ENCODE measurements around the gene TRIM2. TPM values are rescaled to one million over a fixed set of nuclear protein-coding genes. Genes with fewer than 3 reads are reported as not detected.

The TRIM2 gene
- total and polyA plus RNA-seq, 12 donors: 6.2 to 130 (median 47.8) TPM

GRCh38 chr4:153220682-153221395 lies 16.6 kb downstream of the TRIM2 start:
- DNase-seq: no peak
- no peak for TF ChIP-seq POLR2A (IDR thresholded peaks at IDR 0.05)
- no peak for TF ChIP-seq CTCF (IDR thresholded peaks at IDR 0.05)
- Histone ChIP-seq H3K9me3 (replicated peaks in 1 of 3) (no peaks in the 10 kb centered on the region), H3K4me3 (no peak overlapping the region), H3K27me3 (no peaks in the 10 kb centered on the region), H3K4me1 (replicated peaks in 1 of 2) (peaks cover 0 to 27% of the 10 kb centered on the region in 2 donors), H3K27ac (no peak overlapping the region), H3K36me3 (replicated peaks in 1 of 2) (no peaks in the 10 kb centered on the region)
- intact Hi-C loops (cut with DNase I): no loop called here
- WGBS, 4 donors: 90 to 93% (median 91%) methylated on average over 5 of the region's 5 CpGs

- no peaks in the 10 kb centered on the region for H3K36me3 ChIP-seq (replicated peaks in 1 of 2)
- intact Hi-C loops (cut with DNase I): no loop called here
- 13 to 15% (median 13%) methylated on average over 30 of the region's 30 CpGs for WGBS, 4 donors
- TF ChIP-seq POLR2A (IDR thresholded peaks at IDR 0.05) (peak in 1 of 2 donors; percentile 69), CTCF (IDR thresholded peaks at IDR 0.05) (no peak)
- H3K9me3 ChIP-seq (replicated peaks in 1 of 3): no peaks in the 10 kb centered on the region
- peaks cover 0 to 29% of the 10 kb centered on the region in 2 donors for H3K4me1 ChIP-seq (replicated peaks in 1 of 2)
- H3K27me3 ChIP-seq: no peaks in the 10 kb centered on the region
- H3K27ac ChIP-seq: peak overlapping the region; percentile 73 to 97 (median 89)
- peak; percentile 65 to 84 (median 77) for DNase-seq
- H3K4me3 ChIP-seq: peak overlapping the region; percentile 0 to 79 (median 40)
Observed at GRCh38 chr4:153221783-153222706, 17.8 kb downstream of the TRIM2 start.

- Histone ChIP-seq H3K4me1 (replicated peaks in 1 of 2) (peaks cover 0 to 32% of the 10 kb centered on the region in 2 donors), H3K27me3 (no peaks in the 10 kb centered on the region), H3K4me3 (peak overlapping the region; percentile 0 to 79 (median 40)), H3K36me3 (replicated peaks in 1 of 2) (no peaks in the 10 kb centered on the region), H3K27ac (peak overlapping the region; percentile 73 to 97 (median 89)), H3K9me3 (replicated peaks in 1 of 3) (no peaks in the 10 kb centered on the region)
- 0 to 1% (median 1%) methylated on average over 12 to 61 of the region's 61 CpGs for WGBS, 4 donors
- intact Hi-C loops (cut with DNase I): no loop called here
- DNase-seq: peak; percentile 42 to 79 (median 67)
- TF ChIP-seq CTCF (IDR thresholded peaks at IDR 0.05): no peak
- TF ChIP-seq POLR2A (IDR thresholded peaks at IDR 0.05): peak in 1 of 2 donors; percentile 58
Observed at GRCh38 chr4:153222707-153223426, 18.6 kb downstream of the TRIM2 start.

GRCh38 chr4:153223427-153223801 lies 19.2 kb downstream of the TRIM2 start:
- TF ChIP-seq POLR2A (IDR thresholded peaks at IDR 0.05): no peak
- no peaks in the 10 kb centered on the region for H3K36me3 ChIP-seq (replicated peaks in 1 of 2)
- peak overlapping the region in 2 of 4 donors; percentile 59 to 79 for H3K4me3 ChIP-seq
- intact Hi-C loops (cut with DNase I): no loop called here
- peak overlapping the region in 4 of 5 donors; percentile 89 to 97 (median 92) for H3K27ac ChIP-seq
- no peaks in the 10 kb centered on the region for H3K27me3 ChIP-seq
- 1 to 9% (median 4%) methylated on average over 9 of the region's 9 CpGs for WGBS, 4 donors
- H3K9me3 ChIP-seq (replicated peaks in 1 of 3): no peaks in the 10 kb centered on the region
- H3K4me1 ChIP-seq (replicated peaks in 1 of 2): peaks cover 0 to 37% of the 10 kb centered on the region in 2 donors
- DNase-seq: no peak

All from adrenal gland (tissue), 12 donors.